Measurements from ENCODE around the gene RPL41. TPM values are rescaled to one million over a fixed set of nuclear protein-coding genes. Genes with fewer than 3 reads are reported as not detected.
A peak's percentile ranks its signal among the peaks of the same experiment; 100 is the strongest.

RPL41 gene
- total RNA-seq, 1 donor, result 2,844 TPM

- Histone ChIP-seq H3K36me3 (ENCODE audit: insufficient read depth, low read length) (peaks cover 70% of the 10 kb centered on the region), H3K79me2 (ENCODE audit: insufficient read depth, low read length) (peaks cover 40% of the 10 kb centered on the region), H3K9me3 (ENCODE audit: low read depth, low read length) (no peaks in the 10 kb centered on the region), H3K27ac (ENCODE audit: low read depth, low read length) (peak overlapping the region; percentile 87), H3K4me2 (ENCODE audit: insufficient read depth, low read length) (peak overlapping the region; percentile 99), H3K27me3 (ENCODE audit: insufficient read depth, low read length) (no peaks in the 10 kb centered on the region), H2AFZ (ENCODE audit: low read length) (no peak overlapping the region), H4K20me1 (ENCODE audit: insufficient read depth, low read length) (peaks cover 44% of the 10 kb centered on the region), H3K4me1 (ENCODE audit: insufficient read depth, low read length) (peaks cover 25% of the 10 kb centered on the region), H3K4me3 (ENCODE audit: insufficient read depth, low read length) (no peak overlapping the region)
- DNase-seq (ENCODE audit: insufficient read length, low spot score, missing footprints), result no peak
- no peak for TF ChIP-seq CTCF (IDR thresholded peaks at IDR 0.05; ENCODE audit: extremely low read depth, low read depth, low read length)
These were observed 45.4 kb downstream of the RPL41 start for GRCh38 chr12:56161690-56162351.

GRCh38 chr12:56162468-56163290, 46.2 kb downstream of the RPL41 start:
- Histone ChIP-seq H4K20me1 (ENCODE audit: insufficient read depth, low read length) (peaks cover 44% of the 10 kb centered on the region), H2AFZ (ENCODE audit: low read length) (no peak overlapping the region), H3K27me3 (ENCODE audit: insufficient read depth, low read length) (no peaks in the 10 kb centered on the region), H3K4me1 (ENCODE audit: insufficient read depth, low read length) (peaks cover 19% of the 10 kb centered on the region), H3K36me3 (ENCODE audit: insufficient read depth, low read length) (peaks cover 75% of the 10 kb centered on the region), H3K9me3 (ENCODE audit: low read depth, low read length) (no peaks in the 10 kb centered on the region), H3K4me2 (ENCODE audit: insufficient read depth, low read length) (no peak overlapping the region), H3K4me3 (ENCODE audit: insufficient read depth, low read length) (no peak overlapping the region), H3K27ac (ENCODE audit: low read depth, low read length) (no peak overlapping the region), H3K79me2 (ENCODE audit: insufficient read depth, low read length) (peaks cover 40% of the 10 kb centered on the region)
- no peak for DNase-seq (ENCODE audit: insufficient read length, low spot score, missing footprints)
- no peak for TF ChIP-seq CTCF (IDR thresholded peaks at IDR 0.05; ENCODE audit: extremely low read depth, low read depth, low read length)

GRCh38 chr12:56163533-56164344, 47.3 kb downstream of the RPL41 start:
- TF ChIP-seq CTCF (IDR thresholded peaks at IDR 0.05; ENCODE audit: extremely low read depth, low read depth, low read length), result no peak
- no peak overlapping the region for H2AFZ ChIP-seq (ENCODE audit: low read length)
- no peaks in the 10 kb centered on the region for H3K27me3 ChIP-seq (ENCODE audit: insufficient read depth, low read length)
- peaks cover 19% of the 10 kb centered on the region for H3K4me1 ChIP-seq (ENCODE audit: insufficient read depth, low read length)
- no peak overlapping the region for H3K4me3 ChIP-seq (ENCODE audit: insufficient read depth, low read length)
- H3K36me3 ChIP-seq (ENCODE audit: insufficient read depth, low read length), result peaks cover 81% of the 10 kb centered on the region
- H3K4me2 ChIP-seq (ENCODE audit: insufficient read depth, low read length), result no peak overlapping the region
- no peak overlapping the region for H3K27ac ChIP-seq (ENCODE audit: low read depth, low read length)
- H3K9me3 ChIP-seq (ENCODE audit: low read depth, low read length), result no peaks in the 10 kb centered on the region
- DNase-seq (ENCODE audit: insufficient read length, low spot score, missing footprints), result no peak
- H3K79me2 ChIP-seq (ENCODE audit: insufficient read depth, low read length), result peaks cover 33% of the 10 kb centered on the region
- H4K20me1 ChIP-seq (ENCODE audit: insufficient read depth, low read length), result peaks cover 44% of the 10 kb centered on the region

All from osteoblast (primary cell).